Measurements from ENCODE around the gene EGR2.

The EGR2 gene

DNA sequence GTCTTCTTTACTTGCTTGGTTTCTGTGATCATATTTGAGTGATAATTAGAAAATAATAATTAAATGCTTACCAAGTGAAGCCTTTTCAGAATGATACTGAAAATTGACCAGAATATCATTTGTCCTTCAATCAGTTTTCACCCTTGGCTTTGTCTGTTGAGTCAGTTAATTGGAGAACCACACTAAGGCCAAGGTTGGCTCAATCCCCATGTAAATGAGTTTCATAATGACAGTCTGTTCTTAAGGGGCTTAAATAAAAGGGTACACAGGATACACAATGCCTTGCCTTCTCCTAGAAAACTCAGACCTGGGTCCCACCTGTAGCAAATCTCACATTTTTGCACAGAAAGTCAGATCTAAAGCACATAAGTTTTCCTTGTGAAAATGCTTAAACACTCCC lies 31.3 kb upstream of the EGR2 start:
- DNase-seq (ENCODE audit: low read depth in 1 of 2, low spot score in 1 of 2) = no peak
- no peak overlapping the region for H3K27ac ChIP-seq (replicated peaks)
- TF ChIP-seq, protein P1, sequence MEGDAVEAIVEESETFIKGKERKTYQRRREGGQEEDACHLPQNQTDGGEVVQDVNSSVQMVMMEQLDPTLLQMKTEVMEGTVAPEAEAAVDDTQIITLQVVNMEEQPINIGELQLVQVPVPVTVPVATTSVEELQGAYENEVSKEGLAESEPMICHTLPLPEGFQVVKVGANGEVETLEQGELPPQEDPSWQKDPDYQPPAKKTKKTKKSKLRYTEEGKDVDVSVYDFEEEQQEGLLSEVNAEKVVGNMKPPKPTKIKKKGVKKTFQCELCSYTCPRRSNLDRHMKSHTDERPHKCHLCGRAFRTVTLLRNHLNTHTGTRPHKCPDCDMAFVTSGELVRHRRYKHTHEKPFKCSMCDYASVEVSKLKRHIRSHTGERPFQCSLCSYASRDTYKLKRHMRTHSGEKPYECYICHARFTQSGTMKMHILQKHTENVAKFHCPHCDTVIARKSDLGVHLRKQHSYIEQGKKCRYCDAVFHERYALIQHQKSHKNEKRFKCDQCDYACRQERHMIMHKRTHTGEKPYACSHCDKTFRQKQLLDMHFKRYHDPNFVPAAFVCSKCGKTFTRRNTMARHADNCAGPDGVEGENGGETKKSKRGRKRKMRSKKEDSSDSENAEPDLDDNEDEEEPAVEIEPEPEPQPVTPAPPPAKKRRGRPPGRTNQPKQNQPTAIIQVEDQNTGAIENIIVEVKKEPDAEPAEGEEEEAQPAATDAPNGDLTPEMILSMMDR (IDR thresholded peaks at IDR 0.05; ENCODE audit: insufficient read depth, low read length) = no peak
- TF ChIP-seq GABPA (IDR thresholded peaks at IDR 0.05; ENCODE audit: low read depth) = no peak
- TF ChIP-seq, protein P2, sequence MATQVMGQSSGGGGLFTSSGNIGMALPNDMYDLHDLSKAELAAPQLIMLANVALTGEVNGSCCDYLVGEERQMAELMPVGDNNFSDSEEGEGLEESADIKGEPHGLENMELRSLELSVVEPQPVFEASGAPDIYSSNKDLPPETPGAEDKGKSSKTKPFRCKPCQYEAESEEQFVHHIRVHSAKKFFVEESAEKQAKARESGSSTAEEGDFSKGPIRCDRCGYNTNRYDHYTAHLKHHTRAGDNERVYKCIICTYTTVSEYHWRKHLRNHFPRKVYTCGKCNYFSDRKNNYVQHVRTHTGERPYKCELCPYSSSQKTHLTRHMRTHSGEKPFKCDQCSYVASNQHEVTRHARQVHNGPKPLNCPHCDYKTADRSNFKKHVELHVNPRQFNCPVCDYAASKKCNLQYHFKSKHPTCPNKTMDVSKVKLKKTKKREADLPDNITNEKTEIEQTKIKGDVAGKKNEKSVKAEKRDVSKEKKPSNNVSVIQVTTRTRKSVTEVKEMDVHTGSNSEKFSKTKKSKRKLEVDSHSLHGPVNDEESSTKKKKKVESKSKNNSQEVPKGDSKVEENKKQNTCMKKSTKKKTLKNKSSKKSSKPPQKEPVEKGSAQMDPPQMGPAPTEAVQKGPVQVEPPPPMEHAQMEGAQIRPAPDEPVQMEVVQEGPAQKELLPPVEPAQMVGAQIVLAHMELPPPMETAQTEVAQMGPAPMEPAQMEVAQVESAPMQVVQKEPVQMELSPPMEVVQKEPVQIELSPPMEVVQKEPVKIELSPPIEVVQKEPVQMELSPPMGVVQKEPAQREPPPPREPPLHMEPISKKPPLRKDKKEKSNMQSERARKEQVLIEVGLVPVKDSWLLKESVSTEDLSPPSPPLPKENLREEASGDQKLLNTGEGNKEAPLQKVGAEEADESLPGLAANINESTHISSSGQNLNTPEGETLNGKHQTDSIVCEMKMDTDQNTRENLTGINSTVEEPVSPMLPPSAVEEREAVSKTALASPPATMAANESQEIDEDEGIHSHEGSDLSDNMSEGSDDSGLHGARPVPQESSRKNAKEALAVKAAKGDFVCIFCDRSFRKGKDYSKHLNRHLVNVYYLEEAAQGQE (IDR thresholded peaks at IDR 0.05; ENCODE audit: insufficient replicate concordance, low read depth) = no peak
- no peak for TF ChIP-seq SPI1 (IDR thresholded peaks at IDR 0.05; ENCODE audit: borderline replicate concordance, low read depth)
- TF ChIP-seq POLR2AphosphoS5 (IDR thresholded peaks at IDR 0.05; ENCODE audit: low read depth) = no peak

GRCh38 chr10:62844280-62845011 lies 28.3 kb upstream of the EGR2 start:
- TF ChIP-seq POLR2AphosphoS5 (IDR thresholded peaks at IDR 0.05; ENCODE audit: low read depth) (no peak), SPI1 (IDR thresholded peaks at IDR 0.05; ENCODE audit: borderline replicate concordance, low read depth) (no peak), GABPA (IDR thresholded peaks at IDR 0.05; ENCODE audit: low read depth) (no peak)
- TF ChIP-seq, protein P2 (IDR thresholded peaks at IDR 0.05; ENCODE audit: insufficient replicate concordance, low read depth) = no peak
- TF ChIP-seq, protein P1 (IDR thresholded peaks at IDR 0.05; ENCODE audit: insufficient read depth, low read length) = no peak
- no peak for DNase-seq (ENCODE audit: low read depth in 1 of 2, low spot score in 1 of 2)
- H3K27me3 ChIP-seq (ENCODE audit: insufficient read depth, poor library complexity, severe bottlenecking) = no peaks in the 10 kb centered on the region
- no peak overlapping the region for H3K27ac ChIP-seq (replicated peaks)
- H3K4me3 ChIP-seq (replicated peaks; ENCODE audit: insufficient read depth, low read length) = no peak overlapping the region

More for the DNA sequence above, 31.3 kb upstream of the EGR2 start:
- Histone ChIP-seq H3K4me3 (replicated peaks; ENCODE audit: insufficient read depth, low read length) (no peak overlapping the region), H3K27me3 (ENCODE audit: insufficient read depth, poor library complexity, severe bottlenecking) (no peaks in the 10 kb centered on the region)

- TF ChIP-seq SPI1 (IDR thresholded peaks at IDR 0.05; ENCODE audit: borderline replicate concordance, low read depth) = no peak
- TF ChIP-seq GABPA (IDR thresholded peaks at IDR 0.05; ENCODE audit: low read depth) = no peak
- TF ChIP-seq, protein P2 (IDR thresholded peaks at IDR 0.05; ENCODE audit: insufficient replicate concordance, low read depth) = no peak
- TF ChIP-seq, protein P1 (IDR thresholded peaks at IDR 0.05; ENCODE audit: insufficient read depth, low read length) = no peak
- TF ChIP-seq POLR2AphosphoS5 (IDR thresholded peaks at IDR 0.05; ENCODE audit: low read depth) = no peak
- DNase-seq (ENCODE audit: low read depth in 1 of 2, low spot score in 1 of 2) = no peak
- no peaks in the 10 kb centered on the region for H3K27me3 ChIP-seq (ENCODE audit: insufficient read depth, poor library complexity, severe bottlenecking)
Measured at GRCh38 chr10:62843600-62843999, 27.4 kb upstream of the EGR2 start.

More at GRCh38 chr10:62843600-62843999, 27.4 kb upstream of the EGR2 start:
- H3K27ac ChIP-seq (replicated peaks) = no peak overlapping the region
- no peak overlapping the region for H3K4me3 ChIP-seq (replicated peaks; ENCODE audit: insufficient read depth, low read length)
